BE2C (cell line): ENCODE results near the gene TNNC2.

Experiments
- DNase-seq: peaks from one replicate; pipeline ENCODE4 v3.0.0-alpha.2; 2020
- H3K27me3 ChIP-seq: fragments of 250-450 bp; sonication (Bioruptor Pico); 2 replicates; pipeline ENCODE4 v1.5.1; 2020; ENCODE audit warnings: mild to moderate bottlenecking
- H3K36me3 ChIP-seq: fragments of 250-450 bp; sonication (Bioruptor Pico); 2 replicates; pipeline ENCODE4 v1.5.1; 2020; ENCODE audit warnings: mild to moderate bottlenecking
- H3K4me1 ChIP-seq: fragments of 250-450 bp; sonication (Bioruptor Pico); 2 replicates; pipeline ENCODE4 v1.5.1; 2020
- H3K4me3 ChIP-seq: 2 replicates; pipeline ENCODE4 v1.5.1; 2011; ENCODE audit warnings: low read depth, low read length
- H3K9me3 ChIP-seq: fragments of 250-450 bp; sonication (Bioruptor Pico); 2 replicates; pipeline ENCODE4 v1.5.1; 2020
- CTCF ChIP-seq: IDR thresholded peaks from 2 replicates; pipeline ENCODE4 v1.5.1; 2012; ENCODE audit warnings: mild to moderate bottlenecking, low read depth, low read length

TNNC2 gene

GRCh38 chr20:45842169-45842812, 15.2 kb upstream of the TNNC2 start:
- Histone ChIP-seq H3K4me3 (no peak overlapping the region), H3K36me3 (peaks cover 35% of the 10 kb centered on the region), H3K4me1 (no peaks in the 10 kb centered on the region), H3K27me3 (no peaks in the 10 kb centered on the region), H3K9me3 (no peaks in the 10 kb centered on the region)
- no peak for TF ChIP-seq CTCF
- DNase-seq, result no peak

DNA sequence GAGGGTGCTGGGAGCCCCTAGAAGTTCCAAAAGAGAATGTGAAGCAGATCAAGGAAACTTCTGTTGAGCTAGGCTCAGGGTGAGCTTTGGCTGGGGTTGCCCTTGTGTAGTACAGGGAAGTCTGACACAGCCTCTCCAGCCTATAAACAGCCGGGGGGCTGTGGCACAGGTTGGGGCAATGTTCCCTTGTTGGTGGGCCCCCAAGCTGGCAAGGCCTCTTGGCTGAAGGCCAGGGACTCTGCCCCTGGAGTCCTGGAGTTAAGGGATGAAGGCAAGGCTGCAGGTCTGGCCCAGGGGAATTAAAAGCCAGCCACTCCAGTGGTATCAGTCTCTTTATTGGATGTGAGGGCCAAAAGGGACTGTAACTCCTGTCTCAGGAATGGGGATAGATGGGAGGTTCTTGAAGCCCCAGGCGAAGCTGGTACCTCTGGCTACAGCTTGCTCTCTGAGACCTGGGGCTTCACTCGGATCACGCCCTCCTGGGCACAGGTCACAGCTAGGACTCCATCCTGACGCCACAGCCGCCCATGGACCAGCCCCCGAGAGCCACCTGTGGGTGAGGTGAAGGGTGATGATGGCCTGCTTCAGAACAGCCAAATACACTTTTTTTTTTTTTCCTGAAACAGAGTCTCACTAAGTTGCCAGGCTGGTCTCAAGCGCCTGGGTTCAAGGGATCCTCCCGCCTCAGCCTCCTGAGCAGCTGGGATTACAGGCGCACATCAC, 14.5 kb upstream of the TNNC2 start:
- peaks cover 31% of the 10 kb centered on the region for H3K36me3 ChIP-seq
- no peaks in the 10 kb centered on the region; the same call in 1 of the 2 replicates for H3K4me1 ChIP-seq
- no peaks in the 10 kb centered on the region for H3K9me3 ChIP-seq
- no peak for DNase-seq
- H3K27me3 ChIP-seq, result no peaks in the 10 kb centered on the region
- no peak for TF ChIP-seq CTCF
- H3K4me3 ChIP-seq, result no peak overlapping the region

GRCh38 chr20:45840700-45841198, 13.6 kb upstream of the TNNC2 start:
- no peaks in the 10 kb centered on the region; the same call in 1 of the 2 replicates for H3K4me1 ChIP-seq
- TF ChIP-seq CTCF, result no peak
- H3K36me3 ChIP-seq, result peaks cover 30% of the 10 kb centered on the region
- H3K4me3 ChIP-seq, result no peak overlapping the region
- no peak for DNase-seq
- H3K9me3 ChIP-seq, result no peaks in the 10 kb centered on the region
- no peaks in the 10 kb centered on the region for H3K27me3 ChIP-seq

DNA sequence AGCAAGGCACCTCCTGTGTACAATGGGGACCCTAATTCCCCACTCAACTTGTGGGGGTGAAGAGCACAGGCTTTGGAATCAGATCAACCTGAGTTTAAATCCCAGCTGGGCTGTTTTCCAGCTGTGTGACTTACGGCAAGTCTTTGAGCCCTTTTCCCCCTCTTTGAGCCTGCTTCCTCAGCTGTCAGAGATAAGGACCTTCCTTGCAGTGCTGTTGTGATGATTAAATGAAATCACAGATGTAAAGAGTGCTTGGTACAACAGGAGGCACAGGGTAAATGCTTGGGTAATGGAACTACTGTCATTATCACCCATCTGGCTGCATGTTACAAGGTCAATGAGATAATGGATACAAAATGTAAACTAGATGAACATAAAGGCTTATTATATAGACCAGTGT, 9.7 kb upstream of the TNNC2 start:
- no peak overlapping the region for H3K4me3 ChIP-seq
- H3K9me3 ChIP-seq, result no peaks in the 10 kb centered on the region
- DNase-seq, result no peak
- no peaks in the 10 kb centered on the region; the same call in 1 of the 2 replicates for H3K36me3 ChIP-seq
- no peaks in the 10 kb centered on the region for H3K27me3 ChIP-seq
- H3K4me1 ChIP-seq, result no peaks in the 10 kb centered on the region; the same call in 1 of the 2 replicates
- TF ChIP-seq CTCF, result no peak

GRCh38 chr20:45835825-45836224, 8.7 kb upstream of the TNNC2 start:
- H3K4me3 ChIP-seq, result no peak overlapping the region
- no peak for TF ChIP-seq CTCF
- DNase-seq, result no peak
- H3K27me3 ChIP-seq, result no peaks in the 10 kb centered on the region
- H3K36me3 ChIP-seq, result no peaks in the 10 kb centered on the region
- H3K9me3 ChIP-seq, result no peaks in the 10 kb centered on the region
- H3K4me1 ChIP-seq, result no peaks in the 10 kb centered on the region; the same call in 1 of the 2 replicates

DNA sequence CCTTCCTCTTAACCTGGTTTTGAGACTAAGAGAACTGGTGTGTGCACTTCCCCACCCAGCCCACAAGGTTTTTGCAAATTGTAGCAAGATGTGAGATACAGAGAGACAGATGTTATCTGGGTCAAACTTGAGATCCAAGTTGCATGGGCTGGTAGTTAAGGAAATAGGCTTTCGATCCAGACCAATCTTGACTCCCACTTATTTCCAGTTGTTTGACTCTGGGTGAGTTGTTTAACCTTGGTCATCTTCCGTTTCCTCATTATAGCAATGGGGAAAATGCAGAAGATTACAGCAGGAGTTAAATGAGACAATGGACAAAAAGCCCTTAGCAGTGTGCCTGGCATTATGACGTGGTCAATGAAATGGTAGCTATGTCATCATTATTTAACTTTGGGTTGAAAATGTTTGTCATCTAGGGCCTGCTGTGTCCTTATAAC, 8.2 kb upstream of the TNNC2 start:
- no peak for DNase-seq
- H3K4me3 ChIP-seq, result no peak overlapping the region

More for the DNA sequence above, 8.2 kb upstream of the TNNC2 start:
- H3K36me3 ChIP-seq, result no peaks in the 10 kb centered on the region
- H3K27me3 ChIP-seq, result no peaks in the 10 kb centered on the region
- TF ChIP-seq CTCF, result no peak
- H3K4me1 ChIP-seq, result no peaks in the 10 kb centered on the region; the same call in 1 of the 2 replicates
- H3K9me3 ChIP-seq, result no peaks in the 10 kb centered on the region
